Activated naive CD8-positive, alpha-beta T cell (primary cell): ENCODE measurements around the gene TCIRG1.

Experiments used
- H3K27ac Mint-ChIP-seq: one replicate; pipeline ENCODE4 v1.8.0; 2021; ENCODE audit warnings: mixed read lengths
- H3K27me3 Mint-ChIP-seq: one replicate; pipeline ENCODE4 v1.8.0; 2021; ENCODE audit warnings: mixed read lengths
- H3K36me3 Mint-ChIP-seq: one replicate; pipeline ENCODE4 v1.8.0; 2021; ENCODE audit warnings: mixed read lengths
- H3K4me1 Mint-ChIP-seq: one replicate; pipeline ENCODE4 v1.8.0; 2021; ENCODE audit warnings: low read depth, mixed read lengths
- H3K4me3 Mint-ChIP-seq: one replicate; pipeline ENCODE4 v1.8.0; 2021; ENCODE audit warnings: mild to moderate bottlenecking, mixed read lengths
- H3K9me3 Mint-ChIP-seq: one replicate; pipeline ENCODE4 v1.8.0; 2021; ENCODE audit warnings: low read depth, mixed read lengths

Gene TCIRG1

GRCh38 chr11:67999704-68000103 is 39.1 kb upstream of the TCIRG1 start:
- H3K27me3 Mint-ChIP-seq, result no peaks in the 10 kb centered on the region
- H3K9me3 Mint-ChIP-seq, result no peaks in the 10 kb centered on the region
- peaks cover 27% of the 10 kb centered on the region for H3K4me1 Mint-ChIP-seq
- no peak overlapping the region for H3K27ac Mint-ChIP-seq
- H3K36me3 Mint-ChIP-seq, result no peaks in the 10 kb centered on the region
- no peak overlapping the region for H3K4me3 Mint-ChIP-seq

GRCh38 chr11:68002575-68002937 is 36.3 kb upstream of the TCIRG1 start:
- Mint-ChIP-seq H3K36me3 (no peaks in the 10 kb centered on the region), H3K4me3 (peak overlapping the region; percentile 82), H3K4me1 (peaks cover 25% of the 10 kb centered on the region), H3K27me3 (no peaks in the 10 kb centered on the region), H3K27ac (no peak overlapping the region), H3K9me3 (no peaks in the 10 kb centered on the region)

GRCh38 chr11:68002938-68003845 is 35.6 kb upstream of the TCIRG1 start:
- H3K9me3 Mint-ChIP-seq, result no peaks in the 10 kb centered on the region
- peaks cover 20% of the 10 kb centered on the region for H3K4me1 Mint-ChIP-seq
- H3K27ac Mint-ChIP-seq, result no peak overlapping the region
- H3K36me3 Mint-ChIP-seq, result no peaks in the 10 kb centered on the region
- peak overlapping the region; percentile 82 for H3K4me3 Mint-ChIP-seq
- no peaks in the 10 kb centered on the region for H3K27me3 Mint-ChIP-seq

GRCh38 chr11:68003846-68004550 is 34.8 kb upstream of the TCIRG1 start, which contains the start of gene UNC93B1:
UNC93B1 (minus strand) TSS chr11:68004097; CDS start chr11:68004043, 54 bp downstream.
- no peaks in the 10 kb centered on the region for H3K27me3 Mint-ChIP-seq
- no peaks in the 10 kb centered on the region for H3K9me3 Mint-ChIP-seq
- no peak within 1 kb of the TSS for H3K27ac Mint-ChIP-seq
- peak within 1 kb of the TSS; percentile 82 for H3K4me3 Mint-ChIP-seq
- peaks cover 14% of the 10 kb centered on the region for H3K4me1 Mint-ChIP-seq
- H3K36me3 Mint-ChIP-seq, result no peaks in the 10 kb centered on the region

- Mint-ChIP-seq H3K9me3 (no peaks in the 10 kb centered on the region), H3K27ac (no peak overlapping the region), H3K36me3 (no peaks in the 10 kb centered on the region), H3K27me3 (no peaks in the 10 kb centered on the region), H3K4me3 (peak overlapping the region; percentile 79), H3K4me1 (peaks cover 21% of the 10 kb centered on the region)
Observed at GRCh38 chr11:68004551-68005335, 34.1 kb upstream of the TCIRG1 start.

GRCh38 chr11:68006606-68007166 is 32.1 kb upstream of the TCIRG1 start:
- Mint-ChIP-seq H3K9me3 (no peaks in the 10 kb centered on the region), H3K4me3 (no peak overlapping the region), H3K4me1 (peaks cover 21% of the 10 kb centered on the region), H3K27ac (no peak overlapping the region), H3K36me3 (no peaks in the 10 kb centered on the region), H3K27me3 (no peaks in the 10 kb centered on the region)

- H3K4me1 Mint-ChIP-seq, result peaks cover 16% of the 10 kb centered on the region
- H3K36me3 Mint-ChIP-seq, result no peaks in the 10 kb centered on the region
- no peaks in the 10 kb centered on the region for H3K9me3 Mint-ChIP-seq
- H3K4me3 Mint-ChIP-seq, result no peak overlapping the region
- H3K27me3 Mint-ChIP-seq, result no peaks in the 10 kb centered on the region
- no peak overlapping the region for H3K27ac Mint-ChIP-seq
Observed at GRCh38 chr11:68007498-68008380, 31.1 kb upstream of the TCIRG1 start.

DNA sequence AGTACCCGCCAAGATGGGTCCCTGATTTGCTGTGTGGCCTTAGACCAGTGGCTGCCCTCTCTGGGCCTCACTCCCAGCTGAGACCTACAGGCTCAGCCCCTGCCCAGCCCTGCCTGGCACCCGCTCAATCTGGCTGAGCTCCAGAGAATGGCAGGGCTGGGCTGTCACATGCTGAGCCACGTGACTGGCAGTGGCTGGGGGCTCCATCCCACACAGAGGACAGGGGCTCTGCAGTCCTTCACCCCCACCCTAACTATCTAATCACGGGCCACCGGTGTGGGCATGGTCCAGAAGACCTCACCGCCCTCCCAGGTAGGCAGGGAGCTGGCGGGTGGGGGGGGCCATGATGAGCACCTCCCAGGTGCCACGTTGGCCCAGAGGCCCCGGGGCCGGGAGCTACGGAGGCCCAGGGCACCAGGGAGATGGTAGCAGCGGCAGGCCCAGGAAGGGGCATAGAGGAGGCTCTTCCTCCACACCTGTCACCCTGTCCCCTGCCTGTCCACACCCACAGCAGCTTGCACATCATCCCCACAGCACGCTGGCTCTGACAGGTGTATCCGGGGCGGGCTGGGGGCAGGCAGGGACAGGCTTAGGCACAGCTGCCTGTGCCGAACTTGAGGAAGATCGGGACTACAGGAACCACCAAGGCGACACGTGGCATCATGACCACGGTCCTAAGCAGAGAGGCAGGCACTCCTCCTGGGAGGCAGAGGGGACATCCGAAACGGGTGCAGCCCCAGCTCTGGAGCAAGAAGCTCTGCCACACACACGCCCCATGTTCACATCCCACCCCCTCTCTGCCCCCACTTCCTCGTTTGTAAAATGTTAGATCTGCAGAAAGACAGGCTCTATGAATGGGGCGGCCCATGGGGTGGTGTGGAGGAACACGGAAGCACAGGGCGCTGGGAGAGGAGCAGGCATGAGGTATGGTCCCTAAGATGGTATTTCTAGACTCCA is 30.2 kb upstream of the TCIRG1 start:
- Mint-ChIP-seq H3K27me3 (no peaks in the 10 kb centered on the region), H3K4me3 (no peak overlapping the region), H3K9me3 (no peaks in the 10 kb centered on the region), H3K4me1 (peaks cover 13% of the 10 kb centered on the region), H3K36me3 (no peaks in the 10 kb centered on the region), H3K27ac (no peak overlapping the region)

DNA sequence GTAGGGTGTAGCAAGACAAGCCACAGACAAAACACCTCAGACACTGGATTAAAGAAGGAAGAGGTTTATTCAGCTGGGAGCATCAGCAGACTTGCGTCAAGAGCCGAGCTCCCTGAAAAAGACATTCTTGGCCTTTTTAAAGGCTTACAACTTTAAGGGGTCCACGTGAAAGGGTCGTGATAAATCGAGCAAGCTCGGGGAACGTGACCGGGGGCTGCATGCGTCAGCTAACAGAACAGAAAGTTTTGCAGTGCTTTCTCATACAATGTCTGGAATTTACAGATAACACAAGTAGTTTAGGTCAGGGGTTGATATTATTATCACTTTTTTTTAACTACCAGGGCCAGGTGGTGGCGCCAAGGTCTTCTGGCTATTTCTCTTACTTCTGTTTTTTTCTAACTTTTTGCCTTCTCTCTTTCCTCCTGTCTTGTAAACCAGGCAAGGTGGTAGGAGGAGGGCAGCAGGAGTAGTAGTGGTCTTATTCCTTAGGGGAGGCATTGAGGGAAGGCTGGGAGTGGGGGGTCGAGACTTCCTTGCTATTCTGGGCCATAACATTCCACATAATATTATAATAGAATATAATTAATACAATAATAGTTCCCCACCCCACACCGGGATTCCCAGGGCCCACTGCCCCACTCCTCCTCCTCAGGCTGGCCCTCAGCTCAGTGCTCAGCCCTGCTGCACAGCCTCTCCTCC is 29.3 kb upstream of the TCIRG1 start:
- Mint-ChIP-seq H3K27me3 (no peaks in the 10 kb centered on the region), H3K9me3 (no peaks in the 10 kb centered on the region), H3K36me3 (no peaks in the 10 kb centered on the region), H3K4me3 (no peak overlapping the region), H3K27ac (no peak overlapping the region), H3K4me1 (peaks cover 11% of the 10 kb centered on the region)

DNA sequence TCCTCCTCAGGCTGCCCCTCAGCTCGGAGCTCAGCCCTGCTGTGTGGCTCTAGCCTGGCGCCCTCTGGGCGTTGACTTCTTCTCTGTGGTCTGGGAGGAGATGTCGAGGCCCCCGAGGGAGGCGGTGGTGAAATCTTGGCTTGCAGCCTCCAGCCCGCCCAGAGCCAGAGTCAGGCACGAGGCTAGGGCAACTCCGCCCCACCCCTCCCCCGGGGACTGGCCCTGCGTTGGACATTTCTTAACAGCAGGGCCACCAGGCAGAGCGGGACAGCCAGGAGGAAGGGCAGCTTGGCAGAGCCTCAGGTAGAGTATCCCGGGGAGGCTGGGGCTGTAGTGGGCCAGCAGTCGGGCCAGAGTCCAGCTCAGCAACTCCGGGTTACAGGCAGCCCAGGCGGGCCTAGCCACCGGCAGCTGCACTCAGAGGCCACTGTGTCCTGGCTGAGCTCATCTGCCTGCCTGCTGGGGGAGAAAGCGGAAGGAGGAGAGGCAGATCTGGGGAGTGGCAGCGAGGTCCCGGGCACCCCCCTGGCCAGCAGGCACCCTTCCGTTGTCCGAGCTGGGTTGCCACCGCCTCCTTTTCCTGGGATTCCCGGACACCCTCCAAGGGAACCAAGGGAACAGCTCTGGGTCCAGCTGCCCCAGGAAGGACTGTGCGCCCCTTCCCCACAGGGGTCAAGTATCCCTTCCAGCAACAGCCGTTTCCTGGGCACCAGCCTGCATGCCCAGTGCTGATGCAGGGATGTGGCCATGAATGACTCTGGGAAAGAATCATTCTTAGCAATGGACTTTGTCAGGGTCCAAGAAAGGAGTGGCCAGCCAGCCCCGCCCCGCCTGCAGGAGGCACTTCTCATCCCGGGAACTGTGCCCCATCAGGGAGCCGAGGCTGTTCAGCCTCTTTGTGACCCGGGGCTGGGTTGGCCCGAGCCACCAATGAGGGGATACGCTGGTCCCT is 28.5 kb upstream of the TCIRG1 start, which contains the start of gene ALDH3B1:
ALDH3B1 (plus strand) TSS at position 238 of the 952 bp plus-strand sequence. CDS start 4,971 bp downstream, outside the sequence.
- Mint-ChIP-seq H3K27ac (no peak within 1 kb of the TSS), H3K27me3 (no peaks in the 10 kb centered on the region), H3K36me3 (no peaks in the 10 kb centered on the region), H3K9me3 (no peaks in the 10 kb centered on the region), H3K4me1 (peaks cover 8% of the 10 kb centered on the region), H3K4me3 (no peak within 1 kb of the TSS)

GRCh38 chr11:68011051-68011943 is 27.5 kb upstream of the TCIRG1 start:
- no peaks in the 10 kb centered on the region for H3K9me3 Mint-ChIP-seq
- H3K36me3 Mint-ChIP-seq, result no peaks in the 10 kb centered on the region
- peaks cover 8% of the 10 kb centered on the region for H3K4me1 Mint-ChIP-seq
- no peaks in the 10 kb centered on the region for H3K27me3 Mint-ChIP-seq
- no peak overlapping the region for H3K27ac Mint-ChIP-seq
- no peak overlapping the region for H3K4me3 Mint-ChIP-seq
